ENCODE data around the gene TULP4. TPM values are rescaled to one million over a fixed set of nuclear protein-coding genes. Genes with fewer than 3 reads are reported as not detected.

Gene TULP4
- total RNA-seq, 1 donor from 2014 or later = 117 TPM

DNA sequence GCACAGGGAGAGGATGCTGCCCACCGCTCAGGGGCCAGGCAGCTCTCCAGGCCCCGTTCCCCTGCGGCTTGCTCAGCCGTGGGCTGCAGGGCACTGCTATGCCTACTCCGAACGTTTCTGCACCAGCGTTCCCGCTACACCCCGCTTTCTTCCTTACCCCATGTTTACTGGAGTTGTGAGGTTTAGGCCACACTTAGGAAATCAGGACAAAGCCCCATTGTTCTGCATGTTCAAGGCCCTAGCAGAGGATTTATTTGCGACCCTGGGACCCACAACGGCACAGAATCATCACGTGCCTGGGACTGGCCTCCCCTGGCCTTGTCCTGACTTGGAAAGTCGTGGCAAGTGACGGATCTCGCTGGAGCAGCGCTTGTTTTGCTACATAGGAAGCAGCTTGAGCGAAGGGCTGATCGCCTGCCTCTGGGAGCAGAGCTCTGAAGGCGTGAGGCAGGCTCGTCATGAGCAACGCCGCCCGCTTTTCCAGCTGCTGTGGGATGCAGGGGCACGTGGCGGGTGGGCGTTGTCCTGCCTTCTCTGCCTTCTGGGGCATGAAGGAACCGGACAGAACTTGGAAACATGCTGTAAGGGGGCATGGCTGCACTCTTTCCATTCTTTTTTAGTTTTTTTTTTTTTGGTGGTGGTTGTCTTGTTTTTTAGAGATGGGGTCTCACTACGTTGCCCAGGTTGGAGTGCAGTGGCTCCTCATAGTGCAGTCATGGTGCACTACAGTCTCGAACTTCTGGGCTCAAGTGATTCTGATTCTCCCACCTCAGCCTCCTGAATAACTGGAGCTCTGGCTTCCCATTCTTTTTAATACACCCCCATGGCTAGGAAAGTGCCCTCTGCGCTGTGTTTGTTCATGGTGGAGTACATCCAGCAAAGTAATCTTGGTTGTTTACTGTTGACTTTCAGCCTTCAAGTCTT is 233.0 kb downstream of the TULP4 start:
- H3K9me3 Mint-ChIP-seq (ENCODE audit: unreplicated experiment) = no peaks in the 10 kb centered on the region
- peaks cover 1% of the 10 kb centered on the region for H3K27me3 Mint-ChIP-seq (ENCODE audit: unreplicated experiment)
- TF ChIP-seq, protein P1, sequence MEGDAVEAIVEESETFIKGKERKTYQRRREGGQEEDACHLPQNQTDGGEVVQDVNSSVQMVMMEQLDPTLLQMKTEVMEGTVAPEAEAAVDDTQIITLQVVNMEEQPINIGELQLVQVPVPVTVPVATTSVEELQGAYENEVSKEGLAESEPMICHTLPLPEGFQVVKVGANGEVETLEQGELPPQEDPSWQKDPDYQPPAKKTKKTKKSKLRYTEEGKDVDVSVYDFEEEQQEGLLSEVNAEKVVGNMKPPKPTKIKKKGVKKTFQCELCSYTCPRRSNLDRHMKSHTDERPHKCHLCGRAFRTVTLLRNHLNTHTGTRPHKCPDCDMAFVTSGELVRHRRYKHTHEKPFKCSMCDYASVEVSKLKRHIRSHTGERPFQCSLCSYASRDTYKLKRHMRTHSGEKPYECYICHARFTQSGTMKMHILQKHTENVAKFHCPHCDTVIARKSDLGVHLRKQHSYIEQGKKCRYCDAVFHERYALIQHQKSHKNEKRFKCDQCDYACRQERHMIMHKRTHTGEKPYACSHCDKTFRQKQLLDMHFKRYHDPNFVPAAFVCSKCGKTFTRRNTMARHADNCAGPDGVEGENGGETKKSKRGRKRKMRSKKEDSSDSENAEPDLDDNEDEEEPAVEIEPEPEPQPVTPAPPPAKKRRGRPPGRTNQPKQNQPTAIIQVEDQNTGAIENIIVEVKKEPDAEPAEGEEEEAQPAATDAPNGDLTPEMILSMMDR (IDR thresholded peaks at IDR 0.05; ENCODE audit: unreplicated experiment) = no peak
- DNase-seq (ENCODE audit: low spot score) = no peak
- no peak overlapping the region for H3K27ac Mint-ChIP-seq (ENCODE audit: unreplicated experiment)
- peaks cover 17% of the 10 kb centered on the region for H3K36me3 Mint-ChIP-seq (ENCODE audit: low read depth, unreplicated experiment)
- no peak overlapping the region for H3K4me3 Mint-ChIP-seq (ENCODE audit: unreplicated experiment)
- H3K4me1 Mint-ChIP-seq (ENCODE audit: unreplicated experiment) = peaks cover 14% of the 10 kb centered on the region

DNA sequence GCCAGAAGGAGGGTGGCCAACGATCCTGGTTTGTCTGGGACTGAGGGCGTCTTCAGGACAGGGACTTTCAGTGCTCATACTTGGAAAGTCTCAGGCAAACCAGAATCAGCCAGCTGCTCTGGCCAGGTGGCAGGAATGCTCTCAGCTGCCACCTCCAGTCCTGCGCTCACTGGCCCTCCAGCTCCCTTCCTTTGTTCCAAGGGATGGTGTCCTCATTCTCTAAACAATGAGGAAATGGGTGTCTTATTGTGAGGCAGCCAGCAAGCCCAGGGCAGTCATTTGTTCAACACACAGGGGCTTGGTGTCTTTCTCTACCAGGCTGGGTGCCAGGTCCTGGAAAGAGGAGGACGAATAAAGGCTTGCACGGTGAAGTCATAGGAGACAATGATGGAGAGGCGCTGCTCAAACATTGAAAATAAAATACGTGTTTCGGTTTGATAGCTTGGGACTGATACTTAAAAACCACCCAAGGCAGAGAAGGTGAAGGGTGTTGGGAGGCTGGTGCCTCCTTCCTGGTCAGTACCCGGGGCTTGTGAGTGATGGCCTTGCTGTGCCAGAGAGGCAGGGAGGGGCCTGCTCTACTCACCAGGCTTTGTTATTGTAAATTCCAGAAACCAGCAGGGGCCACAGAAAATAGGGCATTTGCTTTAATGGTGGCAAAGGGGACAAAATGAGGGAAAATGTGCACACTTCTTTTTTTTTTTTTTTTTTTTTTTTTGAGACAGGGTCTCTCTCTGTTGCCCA is 236.3 kb downstream of the TULP4 start:
- no peak overlapping the region for H3K27ac Mint-ChIP-seq (ENCODE audit: unreplicated experiment)
- TF ChIP-seq, protein P1 (IDR thresholded peaks at IDR 0.05; ENCODE audit: unreplicated experiment) = no peak
- H3K4me3 Mint-ChIP-seq (ENCODE audit: unreplicated experiment) = no peak overlapping the region
- no peak for DNase-seq (ENCODE audit: low spot score)
- H3K36me3 Mint-ChIP-seq (ENCODE audit: low read depth, unreplicated experiment) = peaks cover 17% of the 10 kb centered on the region
- no peaks in the 10 kb centered on the region for H3K27me3 Mint-ChIP-seq (ENCODE audit: unreplicated experiment)
- no peaks in the 10 kb centered on the region for H3K9me3 Mint-ChIP-seq (ENCODE audit: unreplicated experiment)
- peaks cover 20% of the 10 kb centered on the region for H3K4me1 Mint-ChIP-seq (ENCODE audit: unreplicated experiment)

DNA sequence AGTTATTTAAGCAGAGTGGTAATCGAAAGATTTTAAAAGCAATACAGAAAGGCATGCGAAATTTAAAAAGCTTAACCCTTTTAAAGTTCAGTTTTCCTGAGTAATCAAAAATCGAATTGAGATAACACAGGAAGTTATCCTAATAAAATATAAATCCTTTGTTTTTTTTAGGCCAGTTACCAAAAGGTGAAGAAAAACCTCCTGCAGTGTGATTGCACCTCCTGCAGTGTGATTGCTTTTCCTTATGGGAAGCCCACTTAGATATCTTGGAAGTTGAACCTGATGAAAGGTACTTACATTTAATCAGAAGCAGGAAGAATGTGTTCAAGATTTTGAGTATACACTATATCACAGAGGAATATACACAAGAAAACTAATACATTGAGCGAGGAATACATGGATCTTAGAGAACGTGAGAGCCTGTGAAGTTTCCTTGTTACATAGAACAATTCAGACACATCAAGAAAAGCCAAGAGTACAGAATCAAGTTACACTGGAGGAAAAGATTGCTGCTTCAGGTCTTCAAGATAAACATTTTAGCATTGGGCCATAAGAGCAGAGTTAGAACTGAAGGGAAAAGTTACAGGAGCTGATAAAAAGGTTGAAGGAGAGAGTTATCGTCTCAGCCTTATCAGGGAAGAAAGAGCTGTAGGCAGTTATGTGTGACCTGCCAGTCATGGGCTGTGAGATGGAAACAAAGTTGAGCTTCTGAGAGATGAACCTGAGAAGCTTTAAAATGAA is 240.0 kb downstream of the TULP4 start:
- Mint-ChIP-seq H3K9me3 (ENCODE audit: unreplicated experiment) (no peaks in the 10 kb centered on the region), H3K36me3 (ENCODE audit: low read depth, unreplicated experiment) (peaks cover 8% of the 10 kb centered on the region), H3K4me3 (ENCODE audit: unreplicated experiment) (no peak overlapping the region), H3K27ac (ENCODE audit: unreplicated experiment) (peak overlapping the region; percentile 33), H3K27me3 (ENCODE audit: unreplicated experiment) (no peaks in the 10 kb centered on the region), H3K4me1 (ENCODE audit: unreplicated experiment) (peaks cover 35% of the 10 kb centered on the region)
- TF ChIP-seq, protein P1 (IDR thresholded peaks at IDR 0.05; ENCODE audit: unreplicated experiment) = no peak
- no peak for DNase-seq (ENCODE audit: low spot score)

DNA sequence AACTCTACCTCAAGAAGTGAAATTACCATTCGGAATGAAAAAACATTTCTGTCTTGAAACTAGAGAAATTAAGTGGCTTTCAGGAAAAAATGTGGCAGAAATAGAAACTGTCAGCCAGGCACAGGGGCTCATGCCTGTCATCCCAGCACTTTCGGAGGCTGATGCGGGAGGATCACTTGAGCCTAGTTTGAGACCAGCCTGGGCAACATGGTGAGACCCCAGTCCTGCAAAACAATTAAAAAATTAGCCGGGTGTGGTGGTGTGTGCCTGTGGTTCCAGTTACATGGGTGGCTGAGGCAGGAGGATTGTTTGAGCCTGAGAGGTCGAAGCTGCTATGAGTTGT is 240.5 kb downstream of the TULP4 start:
- no peak for DNase-seq (ENCODE audit: low spot score)
- H3K27me3 Mint-ChIP-seq (ENCODE audit: unreplicated experiment) = no peaks in the 10 kb centered on the region
- H3K4me3 Mint-ChIP-seq (ENCODE audit: unreplicated experiment) = no peak overlapping the region
- no peak overlapping the region for H3K27ac Mint-ChIP-seq (ENCODE audit: unreplicated experiment)
- H3K9me3 Mint-ChIP-seq (ENCODE audit: unreplicated experiment) = no peaks in the 10 kb centered on the region
- peaks cover 8% of the 10 kb centered on the region for H3K36me3 Mint-ChIP-seq (ENCODE audit: low read depth, unreplicated experiment)
- TF ChIP-seq, protein P1 (IDR thresholded peaks at IDR 0.05; ENCODE audit: unreplicated experiment) = no peak
- peaks cover 37% of the 10 kb centered on the region for H3K4me1 Mint-ChIP-seq (ENCODE audit: unreplicated experiment)
